Body of pancreas (tissue), 4 donors: ENCODE data around the gene NDUFB2.

Experiments
- POLR2A ChIP-seq, 3 donors: fragments of 450-650 bp; IDR thresholded peaks; one replicate each; pipeline ENCODE4 v1.6.1; 2016; ENCODE audit warnings: antibody characterized with exemption in 3 of 3, mild to moderate bottlenecking in 2 of 3
- TF ChIP-seq, protein P1 (sequence below), 7 experiments: fragments of 450-650 bp in 4 of 7; fragments of 200-600 bp in 3 of 7; sonication (generic) in 3 of 7; IDR thresholded peaks; one replicate each; pipeline ENCODE4 v1.5.1; 2016 to 2019; ENCODE audit warnings: antibody characterized with exemption in 7 of 7

DNA sequence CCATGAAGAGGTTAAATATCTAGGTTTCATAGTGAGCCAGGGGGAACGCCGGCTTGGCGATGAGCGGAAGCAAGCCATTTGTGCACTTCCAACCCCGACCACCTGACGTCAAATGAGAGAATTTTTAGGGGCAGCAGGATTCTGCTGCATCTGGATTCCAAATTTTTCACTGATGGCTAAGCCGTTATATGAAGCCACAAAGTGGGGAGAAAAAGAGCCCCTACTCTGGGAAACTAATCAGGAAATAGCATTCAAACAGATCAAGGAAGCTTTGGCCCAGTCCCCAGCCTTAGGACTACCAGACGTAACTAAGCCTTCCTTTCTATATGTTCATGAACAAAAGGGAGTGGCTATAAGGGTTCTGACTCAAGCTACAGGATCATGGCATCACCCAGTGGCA is 36.7 kb upstream of the NDUFB2 start:
- TF ChIP-seq, protein P1, sequence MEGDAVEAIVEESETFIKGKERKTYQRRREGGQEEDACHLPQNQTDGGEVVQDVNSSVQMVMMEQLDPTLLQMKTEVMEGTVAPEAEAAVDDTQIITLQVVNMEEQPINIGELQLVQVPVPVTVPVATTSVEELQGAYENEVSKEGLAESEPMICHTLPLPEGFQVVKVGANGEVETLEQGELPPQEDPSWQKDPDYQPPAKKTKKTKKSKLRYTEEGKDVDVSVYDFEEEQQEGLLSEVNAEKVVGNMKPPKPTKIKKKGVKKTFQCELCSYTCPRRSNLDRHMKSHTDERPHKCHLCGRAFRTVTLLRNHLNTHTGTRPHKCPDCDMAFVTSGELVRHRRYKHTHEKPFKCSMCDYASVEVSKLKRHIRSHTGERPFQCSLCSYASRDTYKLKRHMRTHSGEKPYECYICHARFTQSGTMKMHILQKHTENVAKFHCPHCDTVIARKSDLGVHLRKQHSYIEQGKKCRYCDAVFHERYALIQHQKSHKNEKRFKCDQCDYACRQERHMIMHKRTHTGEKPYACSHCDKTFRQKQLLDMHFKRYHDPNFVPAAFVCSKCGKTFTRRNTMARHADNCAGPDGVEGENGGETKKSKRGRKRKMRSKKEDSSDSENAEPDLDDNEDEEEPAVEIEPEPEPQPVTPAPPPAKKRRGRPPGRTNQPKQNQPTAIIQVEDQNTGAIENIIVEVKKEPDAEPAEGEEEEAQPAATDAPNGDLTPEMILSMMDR (IDR thresholded peaks at IDR 0.05) = no peak
- TF ChIP-seq POLR2A (IDR thresholded peaks at IDR 0.05) = no peak
